Measurements from ENCODE around the gene CMAS. TPM values are rescaled to one million over a fixed set of nuclear protein-coding genes. Genes with fewer than 3 reads are reported as not detected.
"Not testable (repeated sequence)": the region's sequence is repeated elsewhere in the genome, so short reads cannot be mapped to it uniquely, and the experiment has no call there.

Gene CMAS
- total RNA-seq, 2 donors from 2014 or later = 31.7 to 40.5 TPM

- no peaks in the 10 kb centered on the region for H3K27me3 Mint-ChIP-seq
- no peak for DNase-seq (ENCODE audit: low spot score)
- no peaks in the 10 kb centered on the region for H3K4me1 Mint-ChIP-seq (ENCODE audit: low read depth in 2 of 2)
- H3K36me3 Mint-ChIP-seq = peaks cover 5% of the 10 kb centered on the region
- ATAC-seq = no peak
- no peak overlapping the region for H3K27ac Mint-ChIP-seq
- H3K9me3 Mint-ChIP-seq = no peaks in the 10 kb centered on the region
- H3K4me3 Mint-ChIP-seq = no peak overlapping the region
Observed at GRCh38 chr12:22054155-22054554, 8.1 kb downstream of the CMAS start.

GRCh38 chr12:22056607-22057006 lies 10.6 kb downstream of the CMAS start:
- H3K4me3 Mint-ChIP-seq = no peak overlapping the region
- no peaks in the 10 kb centered on the region for H3K27me3 Mint-ChIP-seq
- ATAC-seq = no peak
- H3K27ac Mint-ChIP-seq = no peak overlapping the region
- H3K4me1 Mint-ChIP-seq (ENCODE audit: low read depth in 2 of 2) = no peaks in the 10 kb centered on the region
- peaks cover 5% of the 10 kb centered on the region for H3K36me3 Mint-ChIP-seq
- DNase-seq (ENCODE audit: low spot score) = no peak
- no peaks in the 10 kb centered on the region for H3K9me3 Mint-ChIP-seq

- DNase-seq (ENCODE audit: low spot score) (no peak), ATAC-seq (no peak)
- Mint-ChIP-seq H3K36me3 (peaks cover 10% of the 10 kb centered on the region), H3K27ac (no peak overlapping the region), H3K9me3 (no peaks in the 10 kb centered on the region), H3K27me3 (no peaks in the 10 kb centered on the region), H3K4me3 (no peak overlapping the region), H3K4me1 (ENCODE audit: low read depth in 2 of 2) (no peaks in the 10 kb centered on the region)
Observed at GRCh38 chr12:22059976-22060647, 14.1 kb downstream of the CMAS start.

GRCh38 chr12:22064968-22065367 lies 18.9 kb downstream of the CMAS start:
- H3K36me3 Mint-ChIP-seq = peaks cover 10% of the 10 kb centered on the region
- H3K4me1 Mint-ChIP-seq (ENCODE audit: low read depth in 2 of 2) = no peaks in the 10 kb centered on the region
- no peaks in the 10 kb centered on the region for H3K9me3 Mint-ChIP-seq
- no peaks in the 10 kb centered on the region for H3K27me3 Mint-ChIP-seq
- H3K27ac Mint-ChIP-seq = no peak overlapping the region
- no peak for DNase-seq (ENCODE audit: low spot score)
- ATAC-seq = no peak
- H3K4me3 Mint-ChIP-seq = no peak overlapping the region

GRCh38 chr12:22066310-22066709 lies 20.3 kb downstream of the CMAS start:
- H3K4me1 Mint-ChIP-seq (ENCODE audit: low read depth in 2 of 2) = no peaks in the 10 kb centered on the region
- peaks cover 10% of the 10 kb centered on the region for H3K36me3 Mint-ChIP-seq
- peaks cover 0 to 2% of the 10 kb centered on the region in 2 donors for H3K27me3 Mint-ChIP-seq
- H3K4me3 Mint-ChIP-seq = no peak overlapping the region
- ATAC-seq (no peak), DNase-seq (ENCODE audit: low spot score) (no peak)
- H3K27ac Mint-ChIP-seq = no peak overlapping the region
- no peaks in the 10 kb centered on the region for H3K9me3 Mint-ChIP-seq

- Mint-ChIP-seq H3K27ac (no peak overlapping the region), H3K4me3 (no peak overlapping the region), H3K27me3 (peaks cover 7% of the 10 kb centered on the region in 2 donors), H3K4me1 (ENCODE audit: low read depth in 2 of 2) (no peaks in the 10 kb centered on the region), H3K36me3 (peaks cover 4% of the 10 kb centered on the region), H3K9me3 (no peaks in the 10 kb centered on the region)
- no peak for ATAC-seq
- DNase-seq (ENCODE audit: low spot score) = no peak
Observed at GRCh38 chr12:22069851-22070250, 23.8 kb downstream of the CMAS start.

GRCh38 chr12:22082190-22082701 lies 36.2 kb downstream of the CMAS start:
- H3K36me3 Mint-ChIP-seq = no peaks in the 10 kb centered on the region
- H3K4me3 Mint-ChIP-seq = no peak overlapping the region
- no peak overlapping the region for H3K27ac Mint-ChIP-seq
- H3K9me3 Mint-ChIP-seq = no peaks in the 10 kb centered on the region
- DNase-seq (ENCODE audit: low spot score) (no peak), ATAC-seq (no peak)
- peaks cover 4 to 7% of the 10 kb centered on the region in 2 donors for H3K27me3 Mint-ChIP-seq
- no peaks in the 10 kb centered on the region for H3K4me1 Mint-ChIP-seq (ENCODE audit: low read depth in 2 of 2)

GRCh38 chr12:22083167-22083566 lies 37.1 kb downstream of the CMAS start:
- no peaks in the 10 kb centered on the region for H3K9me3 Mint-ChIP-seq
- peaks cover 4 to 10% of the 10 kb centered on the region in 2 donors for H3K27me3 Mint-ChIP-seq
- H3K36me3 Mint-ChIP-seq = no peaks in the 10 kb centered on the region
- H3K4me1 Mint-ChIP-seq (ENCODE audit: low read depth in 2 of 2) = no peaks in the 10 kb centered on the region
- H3K27ac Mint-ChIP-seq = no peak overlapping the region
- H3K4me3 Mint-ChIP-seq = no peak overlapping the region
- DNase-seq (ENCODE audit: low spot score) (no peak), ATAC-seq (no peak)

GRCh38 chr12:22084852-22085251 lies 38.8 kb downstream of the CMAS start:
- no peak overlapping the region for H3K4me3 Mint-ChIP-seq
- no peaks in the 10 kb centered on the region for H3K9me3 Mint-ChIP-seq
- no peaks in the 10 kb centered on the region for H3K36me3 Mint-ChIP-seq
- ATAC-seq (no peak), DNase-seq (ENCODE audit: low spot score) (no peak)
- no peaks in the 10 kb centered on the region for H3K4me1 Mint-ChIP-seq (ENCODE audit: low read depth in 2 of 2)
- H3K27ac Mint-ChIP-seq = no peak overlapping the region
- peaks cover 5 to 18% of the 10 kb centered on the region in 2 donors for H3K27me3 Mint-ChIP-seq

- Mint-ChIP-seq H3K4me1 (ENCODE audit: low read depth in 2 of 2) (no peaks in the 10 kb centered on the region), H3K27ac (no peak overlapping the region), H3K4me3 (no peak overlapping the region), H3K27me3 (peaks cover 12 to 27% of the 10 kb centered on the region in 2 donors), H3K9me3 (no peaks in the 10 kb centered on the region), H3K36me3 (no peaks in the 10 kb centered on the region)
- DNase-seq (ENCODE audit: low spot score) (no peak), ATAC-seq (no peak)
Observed at GRCh38 chr12:22088886-22089285, 42.9 kb downstream of the CMAS start.

- no peaks in the 10 kb centered on the region for H3K4me1 Mint-ChIP-seq (ENCODE audit: low read depth in 2 of 2)
- DNase-seq (ENCODE audit: low spot score) (no peak), ATAC-seq (no peak)
- no peak overlapping the region for H3K4me3 Mint-ChIP-seq
- H3K27me3 Mint-ChIP-seq = peaks cover 12 to 27% of the 10 kb centered on the region in 2 donors
- no peak overlapping the region for H3K27ac Mint-ChIP-seq
- H3K9me3 Mint-ChIP-seq = no peaks in the 10 kb centered on the region
- H3K36me3 Mint-ChIP-seq = no peaks in the 10 kb centered on the region
Observed at GRCh38 chr12:22089486-22089885, 43.5 kb downstream of the CMAS start.

- not testable (repeated sequence) for ATAC-seq; H3K9me3 Mint-ChIP-seq; H3K4me1 Mint-ChIP-seq (ENCODE audit: low read depth in 2 of 2); H3K4me3 Mint-ChIP-seq; H3K36me3 Mint-ChIP-seq; DNase-seq (ENCODE audit: low spot score); H3K27ac Mint-ChIP-seq
- H3K27me3 Mint-ChIP-seq = peaks cover 18 to 25% of the 10 kb centered on the region in 2 donors
Observed at GRCh38 chr12:22099062-22099461, 53.0 kb downstream of the CMAS start.

- H3K4me1 Mint-ChIP-seq (ENCODE audit: low read depth in 2 of 2) = no peaks in the 10 kb centered on the region
- DNase-seq (ENCODE audit: low spot score) = peak; percentile 65
- peak; percentile 52 to 81 for ATAC-seq
- H3K4me3 Mint-ChIP-seq = no peak overlapping the region
- H3K36me3 Mint-ChIP-seq = no peaks in the 10 kb centered on the region
- no peak overlapping the region for H3K27ac Mint-ChIP-seq
- H3K27me3 Mint-ChIP-seq = peaks cover 15 to 25% of the 10 kb centered on the region in 2 donors
- no peaks in the 10 kb centered on the region for H3K9me3 Mint-ChIP-seq
Observed at GRCh38 chr12:22100958-22101748, 55.1 kb downstream of the CMAS start.

GRCh38 chr12:22101749-22102243 lies 55.8 kb downstream of the CMAS start:
- H3K4me1 Mint-ChIP-seq (ENCODE audit: low read depth in 2 of 2) = no peaks in the 10 kb centered on the region
- peak; percentile 24 to 40 for ATAC-seq
- no peak overlapping the region for H3K27ac Mint-ChIP-seq

More at GRCh38 chr12:22101749-22102243, 55.8 kb downstream of the CMAS start:
- Mint-ChIP-seq H3K9me3 (no peaks in the 10 kb centered on the region), H3K27me3 (peaks cover 15 to 25% of the 10 kb centered on the region in 2 donors), H3K36me3 (no peaks in the 10 kb centered on the region), H3K4me3 (no peak overlapping the region)
- DNase-seq (ENCODE audit: low spot score) = no peak
